Heart left ventricle (tissue), 16 donors: ENCODE data around the gene DNAJA3. TPM values are rescaled to one million over a fixed set of nuclear protein-coding genes. Genes with fewer than 3 reads are reported as not detected.
A peak's percentile ranks its signal among the peaks of the same experiment; 100 is the strongest.

Experiments used
- ATAC-seq, 4 donors: fragments of 200-7000 bp; cut with Tn5 transposase; one replicate each; pipeline ENCODE4 v1.9.1; 2020 to 2022; ENCODE audit warnings: moderate library complexity in 4 of 4, mild to moderate bottlenecking in 3 of 4, moderate number of reproducible peaks in 1 of 4
- DNase-seq, 5 donors: peaks; one replicate each; pipeline ENCODE4 v3.0.0-alpha.2; 2020
- H3K27ac ChIP-seq, 12 donors: fragments of 200-600 bp; sonication (generic) in 4 of 12; one replicate each; pipeline versions ENCODE4 v1.5.0 to v1.8.0; 2016 to 2022; ENCODE audit warnings: mild to moderate bottlenecking in 2 of 12
- H3K27me3 ChIP-seq, 9 donors: fragments of 200-600 bp; sonication (generic) in 2 of 9; one replicate each; pipeline versions ENCODE4 v1.5.1 to v1.8.0; 2016 to 2022; ENCODE audit warnings: mild to moderate bottlenecking in 3 of 9
- H3K36me3 ChIP-seq, 9 donors: fragments of 200-600 bp; sonication (generic) in 2 of 9; one replicate each; pipeline versions ENCODE4 v1.5.0 to v1.8.0; 2018 to 2022; ENCODE audit warnings: mild to moderate bottlenecking in 2 of 9
- H3K4me1 ChIP-seq, 12 donors: fragments of 200-600 bp; sonication (generic) in 4 of 12; one replicate each; pipeline versions ENCODE4 v1.5.0 to v1.8.0; 2016 to 2022; ENCODE audit warnings: mild to moderate bottlenecking in 3 of 12
- H3K4me3 ChIP-seq, 12 donors: fragments of 200-600 bp; sonication (generic) in 4 of 12; one replicate each; pipeline versions ENCODE4 v1.5.0 to v1.8.0; 2017 to 2022; ENCODE audit warnings: mild to moderate bottlenecking in 9 of 12, moderate library complexity in 4 of 12
- H3K9me3 ChIP-seq, 12 donors: fragments of 200-600 bp; sonication (generic) in 4 of 12; one replicate each; pipeline versions ENCODE4 v1.5.0 to v1.8.0; 2016 to 2022; ENCODE audit warnings: mild to moderate bottlenecking in 1 of 12
- CTCF ChIP-seq, 12 donors: fragments of 200-600 bp; sonication (generic) in 4 of 12; IDR thresholded peaks; one replicate each; pipeline versions ENCODE4 v1.5.0 to v1.8.0; 2018 to 2022; ENCODE audit warnings: antibody characterized with exemption in 12 of 12, mild to moderate bottlenecking in 5 of 12
- POLR2A ChIP-seq, 2 donors: fragments of 450-650 bp; IDR thresholded peaks; one replicate each; pipeline ENCODE4 v1.6.1; 2017; ENCODE audit warnings: antibody characterized with exemption in 2 of 2, mild to moderate bottlenecking in 2 of 2, moderate library complexity in 2 of 2
- whole genome bisulfite sequencing, 4 donors: extraction: QIAGEN DNeasy Blood & Tissue Kit in 2 of 4; methylation state at CpG; one replicate each; pipeline versions ENCODE4 v1.1.5 to v1.1.7; 2013 to 2018; 5-methylcytosine and 5-hydroxymethylcytosine counted together
- intact Hi-C, 10 donors: fragments of 100-400 bp; cut with DNase I; formaldehyde crosslinking; loops; one replicate each; pipeline versions ENCODE4 v1.11.1 to v1.14.2; 2022
- polyA plus RNA-seq, 2 donors: library from polyadenylated mRNA; stranded (reverse); fragments of 200-250 nt; gene quantifications; one replicate each; pipeline ENCODE4 v1.2.3, GENCODE V29; 2013
- total RNA-seq, 9 donors: library from RNA; depleted of rRNA in 2 of 9; stranded (reverse); fragments of >200 nt in 2 of 9; fragmentation: NEBNext Ultra II Directional in 3 of 9; extraction: Animal tissue kit (Norgen Biotek cat#: 25700) in 3 of 9; gene quantifications; one replicate each; pipeline versions ENCODE4 v1.1.0 to v1.2.4, GENCODE V29; 2016 to 2023
- donor health status: ischemic (EF 13 %, LVEDD 7.1; RV severe dilation, severe dysfunction).
- donor health status: healthy with polysubstance abuse.
- donor health status: DM: no; HTN: yes; CAD: no.
- donor health status: DM: no; HTN: no; CAD: no.
- donor health status: ischemic (EF 25% LVEDD 6.9; RV normal size, moderate dysfunction).
- donor health status: ischemic (EF 25% LVEDD 5.7; RV mildly dilated, moderate dysfunction).
- donor health status: healthy.
- donor health status: DM: yes; HTN: yes; CAD: no.
- donor health status: ischemic (EF 35%, LVEDD 5.7; RV mildly dilated, moderate dysfunction).
- donor health status: nonischemic (EF 11% LVEDD 7.7; RV severe dilation, severe dysfunction).
- donor health status: DM: yes; HTN: yes; CAD: no.
- donor health status: PGD.
- donor health status: ischemic (EF 29% LVEDD 5.4; RV normal size, mild dysfunction).
- donor health status: nonischemic (EF 23%, LVEDD 6.1; RV moderate dilation, normal function).

The DNAJA3 gene
- total and polyA plus RNA-seq, 11 donors: 47.4 to 88.4 (median 59.7) TPM

DNA sequence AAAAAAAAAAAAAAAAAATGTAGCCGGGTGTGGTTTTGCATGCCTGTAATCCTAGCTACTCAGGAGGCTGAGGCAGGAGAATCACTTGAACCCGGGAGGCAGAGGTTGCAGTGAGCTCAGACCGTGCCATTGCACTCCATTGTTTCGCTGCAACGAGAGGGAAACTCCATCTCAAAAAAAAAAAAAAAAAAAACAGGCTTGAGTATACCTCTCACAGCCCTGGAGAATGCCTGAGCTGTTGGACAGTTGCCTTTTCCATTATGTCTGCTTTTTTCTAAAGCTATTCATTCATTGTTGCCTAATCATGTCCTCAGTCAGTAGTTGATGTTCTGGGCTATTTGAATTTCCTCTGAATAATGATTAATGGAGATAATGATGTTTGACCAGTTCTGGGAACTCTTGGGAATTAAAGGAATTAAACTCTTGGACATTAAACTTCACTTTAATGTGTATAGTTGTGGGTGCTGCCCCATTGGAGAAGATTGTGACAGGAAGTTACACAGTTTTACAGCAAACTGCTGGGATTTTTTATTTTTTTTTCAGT is 62.4 kb downstream of the DNAJA3 start:
- Histone ChIP-seq H3K36me3 (peaks cover 0 to 57% (median 30%) of the 10 kb centered on the region in 9 donors), H3K9me3 (no peaks in the 10 kb centered on the region), H3K4me1 (peaks cover 0 to 53% (median 19%) of the 10 kb centered on the region in 12 donors), H3K4me3 (no peak overlapping the region), H3K27ac (peak overlapping the region in 5 of 12 donors; percentile 24 to 94 (median 82)), H3K27me3 (no peaks in the 10 kb centered on the region)
- WGBS, 4 donors: 48 to 58% (median 50%) methylated on average over 5 of the region's 5 CpGs
- DNase-seq (no peak), ATAC-seq (peak in 2 of 4 donors; percentile 5 to 16)
- TF ChIP-seq POLR2A (IDR thresholded peaks at IDR 0.05): no peak
- no peak for TF ChIP-seq CTCF (IDR thresholded peaks at IDR 0.05)
- intact Hi-C loops: no loop called here

- H3K9me3 ChIP-seq: no peaks in the 10 kb centered on the region
- H3K27me3 ChIP-seq: no peaks in the 10 kb centered on the region
- WGBS, 4 donors: 75 to 86% (median 79%) methylated on average over 1 of the region's 1 CpG
- H3K36me3 ChIP-seq: peaks cover 0 to 59% (median 29%) of the 10 kb centered on the region in 9 donors
- peaks cover 0 to 53% (median 19%) of the 10 kb centered on the region in 12 donors for H3K4me1 ChIP-seq
- intact Hi-C loops: no loop called here
- no peak overlapping the region for H3K4me3 ChIP-seq
- H3K27ac ChIP-seq: peak overlapping the region in 6 of 12 donors; percentile 24 to 93 (median 36)
- DNase-seq (no peak), ATAC-seq (no peak)
- TF ChIP-seq CTCF (IDR thresholded peaks at IDR 0.05) (no peak), POLR2A (IDR thresholded peaks at IDR 0.05) (no peak)
Measured at GRCh38 chr16:4488499-4488967, 62.9 kb downstream of the DNAJA3 start.

GRCh38 chr16:4489030-4489429 is 63.4 kb downstream of the DNAJA3 start:
- no peak for TF ChIP-seq CTCF (IDR thresholded peaks at IDR 0.05)
- TF ChIP-seq POLR2A (IDR thresholded peaks at IDR 0.05): no peak
- Histone ChIP-seq H3K4me3 (no peak overlapping the region), H3K9me3 (no peaks in the 10 kb centered on the region), H3K4me1 (peaks cover 0 to 53% (median 19%) of the 10 kb centered on the region in 12 donors), H3K27ac (peak overlapping the region in 3 of 12 donors; percentile 31 to 82 (median 42)), H3K27me3 (no peaks in the 10 kb centered on the region), H3K36me3 (peaks cover 0 to 56% (median 24%) of the 10 kb centered on the region in 9 donors)
- whole genome bisulfite sequencing, 4 donors: 90 to 92% (median 91%) methylated on average over 5 of the region's 5 CpGs
- intact Hi-C loops: no loop called here
- DNase-seq (no peak), ATAC-seq (no peak)

DNA sequence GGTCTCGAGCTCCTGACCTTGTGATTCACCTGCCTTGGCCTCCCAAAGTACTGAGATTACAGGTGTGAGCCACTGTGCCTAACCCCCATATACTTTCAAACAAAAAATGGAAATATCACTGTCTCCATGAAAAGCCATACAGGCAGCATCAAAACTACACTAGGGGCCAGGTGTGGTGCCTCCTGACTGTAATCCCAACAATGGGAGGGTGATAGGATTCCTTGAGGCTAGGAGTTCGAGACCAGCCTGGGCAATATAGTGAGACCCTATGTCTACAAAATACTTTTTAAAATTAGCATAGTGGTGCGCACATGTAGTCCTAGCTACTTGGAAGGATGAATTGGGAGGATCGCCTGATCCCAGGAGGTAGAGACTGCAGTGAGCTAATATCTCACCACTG is 66.2 kb downstream of the DNAJA3 start:
- DNase-seq (no peak), ATAC-seq (no peak)
- intact Hi-C loops: no loop called here
- TF ChIP-seq CTCF (IDR thresholded peaks at IDR 0.05) (no peak), POLR2A (IDR thresholded peaks at IDR 0.05) (no peak)
- Histone ChIP-seq H3K9me3 (no peaks in the 10 kb centered on the region), H3K4me1 (peaks cover 0 to 46% (median 5%) of the 10 kb centered on the region in 12 donors), H3K27me3 (no peaks in the 10 kb centered on the region), H3K36me3 (peaks cover 0 to 39% (median 16%) of the 10 kb centered on the region in 9 donors), H3K4me3 (no peak overlapping the region), H3K27ac (no peak overlapping the region)
- 97 to 98% (median 97%) methylated on average over 4 of the region's 4 CpGs for WGBS, 4 donors
